ENCODE results near the gene LOXL3. TPM values are rescaled to one million over a fixed set of nuclear protein-coding genes. Genes with fewer than 3 reads are reported as not detected.
A peak's percentile ranks its signal among the peaks of the same experiment; 100 is the strongest.

Gene LOXL3
- total RNA-seq, 1 experiment from 2014 or later: 4.1 TPM

DNA sequence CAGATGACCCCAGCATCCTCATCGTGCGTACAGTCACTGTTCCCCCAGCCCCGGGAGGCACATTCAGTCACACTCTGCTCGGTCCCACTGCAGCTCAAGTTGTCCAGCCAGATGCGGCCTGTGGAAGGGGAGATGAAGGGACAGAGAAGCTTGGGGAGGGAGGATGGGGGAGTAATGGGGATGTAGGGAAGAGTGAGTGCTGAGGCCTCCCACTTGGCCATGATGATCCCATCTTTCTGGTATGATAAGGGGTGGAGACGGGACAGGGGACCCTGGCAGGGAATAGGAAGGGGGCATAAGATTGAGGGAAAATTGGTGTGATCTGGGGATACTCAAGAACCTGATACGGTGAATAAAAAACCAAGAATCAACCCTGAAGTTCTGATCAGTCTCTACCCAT is 3.5 kb downstream of the LOXL3 start:
- CTCF ChIA-PET: no interaction called here
- POLR2A ChIA-PET: no interaction called here
- peaks cover 14 to 44% of the 10 kb centered on the region in 2 experiments; a peak in 3 of 4 replicates for H3K4me1 ChIP-seq (ENCODE audit: control insufficient read depth in 1 of 2, insufficient read depth in 2 of 2, low read length in 2 of 2)

DNA sequence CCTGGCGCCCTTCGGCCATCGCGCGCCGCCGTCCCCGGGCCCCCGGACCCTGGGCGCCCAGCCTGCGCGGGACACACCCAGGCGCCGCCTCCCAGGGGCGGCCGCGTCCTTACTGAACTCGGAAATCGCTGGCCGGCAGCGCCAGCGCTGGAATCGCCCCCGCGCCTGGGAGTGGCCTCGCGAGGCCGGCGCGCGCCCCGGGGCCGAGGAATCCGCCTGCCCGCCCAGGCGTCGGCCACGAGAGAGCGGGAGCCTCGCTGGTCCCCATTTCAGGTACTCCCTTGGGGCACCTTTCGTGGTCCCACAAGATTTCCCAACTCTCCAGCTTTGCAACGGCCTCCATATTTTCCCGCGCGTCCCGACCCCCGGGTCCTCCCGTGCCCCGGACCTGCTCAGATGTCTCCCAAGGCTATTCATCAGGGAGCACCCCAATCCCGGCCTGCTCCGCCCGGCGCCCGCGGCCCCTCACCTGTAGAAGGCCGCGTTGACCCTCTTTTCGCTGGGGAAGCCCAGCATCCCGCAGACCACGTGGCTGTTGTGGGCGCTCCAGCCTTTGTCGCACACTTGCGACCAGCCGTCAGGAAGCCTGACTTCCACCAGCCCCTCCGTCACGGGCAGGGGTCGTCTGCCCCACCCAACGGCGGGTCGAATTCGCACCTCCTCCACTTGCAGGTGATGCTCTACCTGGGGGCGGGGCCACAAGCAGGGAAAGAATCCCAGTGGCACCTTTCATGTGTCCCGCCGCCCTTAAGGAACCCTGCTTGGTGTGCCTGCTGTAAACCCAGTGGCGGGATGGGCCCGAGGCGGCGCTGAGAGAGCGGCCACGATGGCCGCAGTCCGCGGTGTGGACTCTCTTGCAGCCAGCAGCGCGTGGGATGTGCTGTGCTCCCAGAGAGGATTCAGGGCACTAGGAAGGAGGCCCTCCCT is 4.6 kb downstream of the LOXL3 start:
- Histone ChIP-seq H2AFZ (ENCODE audit: low read depth, low read length, poor library complexity, severe bottlenecking) (no peak overlapping the region), H3K79me2 (ENCODE audit: insufficient read depth, low read length) (peaks cover 16% of the 10 kb centered on the region; the same call in 1 of the 2 replicates), H3K9me2 (ENCODE audit: insufficient read depth) (no peaks in the 10 kb centered on the region), H3K4me1 (ENCODE audit: control insufficient read depth in 1 of 2, insufficient read depth in 2 of 2, low read length in 2 of 2) (peaks cover 14 to 39% of the 10 kb centered on the region in 2 experiments; a peak in 3 of 4 replicates), H4K20me1 (ENCODE audit: insufficient read depth) (no peaks in the 10 kb centered on the region), H3K27me3 (ENCODE audit: insufficient read depth, low read length) (no peaks in the 10 kb centered on the region), H3K27ac (ENCODE audit: low read depth, low read length) (peak overlapping the region; percentile 90), H3K9me3 (ENCODE audit: control insufficient read depth in 1 of 2, insufficient read depth in 1 of 2, low read depth in 1 of 2, low read length in 2 of 2) (no peaks in the 10 kb centered on the region), H3K9ac (ENCODE audit: low read length) (peak overlapping the region; percentile 88), H3K4me3 (replicated peaks in 1 of 2; ENCODE audit: low read depth in 1 of 2, low read length in 2 of 2) (peak overlapping the region; percentile 74 to 75), H3K4me2 (ENCODE audit: low read length) (peak overlapping the region; percentile 87), H3K36me3 (ENCODE audit: control insufficient read depth in 1 of 2, insufficient read depth in 2 of 2, low read length in 2 of 2) (no peaks in the 10 kb centered on the region)
- ATAC-seq (peak; percentile 80), DNase-seq (ENCODE audit: low read depth, low spot score) (no peak)
- BruUV-seq (replicated peaks): TSS peak; percentile 65
- intact Hi-C loops (cut with micrococcal nuclease): no loop called here
- CTCF ChIA-PET: no interaction called here
- RAD21 ChIA-PET (ENCODE audit: low non-redundant PET in 1 of 2, low total read pairs in 2 of 2, uncharacterized antibody in 2 of 2, unreplicated experiment in 2 of 2): no interaction called here
- POLR2A ChIA-PET: no interaction called here
- TF ChIP-seq, protein P1, sequence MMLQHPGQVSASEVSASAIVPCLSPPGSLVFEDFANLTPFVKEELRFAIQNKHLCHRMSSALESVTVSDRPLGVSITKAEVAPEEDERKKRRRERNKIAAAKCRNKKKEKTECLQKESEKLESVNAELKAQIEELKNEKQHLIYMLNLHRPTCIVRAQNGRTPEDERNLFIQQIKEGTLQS (IDR thresholded peaks at IDR 0.05): no peak
- TF ChIP-seq TCF7L2 (IDR thresholded peaks at IDR 0.05; ENCODE audit: borderline replicate concordance, extremely low read depth, insufficient read depth, insufficient read length) (peak; percentile 90), ELF1 (IDR thresholded peaks at IDR 0.05; ENCODE audit: borderline replicate concordance, low read depth) (no peak), EZH2phosphoT487 (IDR thresholded peaks at IDR 0.05; ENCODE audit: borderline replicate concordance) (no peak), ZNF274 (IDR thresholded peaks at IDR 0.05; ENCODE audit: low read depth, low read length) (no peak), EZH2 (IDR thresholded peaks at IDR 0.05) (no peak), JUND (IDR thresholded peaks at IDR 0.05) (no peak), CBX3 (IDR thresholded peaks at IDR 0.05; ENCODE audit: low read depth) (no peak)
- TF ChIP-seq, protein P2, sequence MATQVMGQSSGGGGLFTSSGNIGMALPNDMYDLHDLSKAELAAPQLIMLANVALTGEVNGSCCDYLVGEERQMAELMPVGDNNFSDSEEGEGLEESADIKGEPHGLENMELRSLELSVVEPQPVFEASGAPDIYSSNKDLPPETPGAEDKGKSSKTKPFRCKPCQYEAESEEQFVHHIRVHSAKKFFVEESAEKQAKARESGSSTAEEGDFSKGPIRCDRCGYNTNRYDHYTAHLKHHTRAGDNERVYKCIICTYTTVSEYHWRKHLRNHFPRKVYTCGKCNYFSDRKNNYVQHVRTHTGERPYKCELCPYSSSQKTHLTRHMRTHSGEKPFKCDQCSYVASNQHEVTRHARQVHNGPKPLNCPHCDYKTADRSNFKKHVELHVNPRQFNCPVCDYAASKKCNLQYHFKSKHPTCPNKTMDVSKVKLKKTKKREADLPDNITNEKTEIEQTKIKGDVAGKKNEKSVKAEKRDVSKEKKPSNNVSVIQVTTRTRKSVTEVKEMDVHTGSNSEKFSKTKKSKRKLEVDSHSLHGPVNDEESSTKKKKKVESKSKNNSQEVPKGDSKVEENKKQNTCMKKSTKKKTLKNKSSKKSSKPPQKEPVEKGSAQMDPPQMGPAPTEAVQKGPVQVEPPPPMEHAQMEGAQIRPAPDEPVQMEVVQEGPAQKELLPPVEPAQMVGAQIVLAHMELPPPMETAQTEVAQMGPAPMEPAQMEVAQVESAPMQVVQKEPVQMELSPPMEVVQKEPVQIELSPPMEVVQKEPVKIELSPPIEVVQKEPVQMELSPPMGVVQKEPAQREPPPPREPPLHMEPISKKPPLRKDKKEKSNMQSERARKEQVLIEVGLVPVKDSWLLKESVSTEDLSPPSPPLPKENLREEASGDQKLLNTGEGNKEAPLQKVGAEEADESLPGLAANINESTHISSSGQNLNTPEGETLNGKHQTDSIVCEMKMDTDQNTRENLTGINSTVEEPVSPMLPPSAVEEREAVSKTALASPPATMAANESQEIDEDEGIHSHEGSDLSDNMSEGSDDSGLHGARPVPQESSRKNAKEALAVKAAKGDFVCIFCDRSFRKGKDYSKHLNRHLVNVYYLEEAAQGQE (IDR thresholded peaks at IDR 0.05; ENCODE audit: low read depth): no peak
- TF ChIP-seq, protein P3, sequence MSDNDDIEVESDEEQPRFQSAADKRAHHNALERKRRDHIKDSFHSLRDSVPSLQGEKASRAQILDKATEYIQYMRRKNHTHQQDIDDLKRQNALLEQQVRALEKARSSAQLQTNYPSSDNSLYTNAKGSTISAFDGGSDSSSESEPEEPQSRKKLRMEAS (IDR thresholded peaks at IDR 0.05): no peak
- TF ChIP-seq, protein P4, sequence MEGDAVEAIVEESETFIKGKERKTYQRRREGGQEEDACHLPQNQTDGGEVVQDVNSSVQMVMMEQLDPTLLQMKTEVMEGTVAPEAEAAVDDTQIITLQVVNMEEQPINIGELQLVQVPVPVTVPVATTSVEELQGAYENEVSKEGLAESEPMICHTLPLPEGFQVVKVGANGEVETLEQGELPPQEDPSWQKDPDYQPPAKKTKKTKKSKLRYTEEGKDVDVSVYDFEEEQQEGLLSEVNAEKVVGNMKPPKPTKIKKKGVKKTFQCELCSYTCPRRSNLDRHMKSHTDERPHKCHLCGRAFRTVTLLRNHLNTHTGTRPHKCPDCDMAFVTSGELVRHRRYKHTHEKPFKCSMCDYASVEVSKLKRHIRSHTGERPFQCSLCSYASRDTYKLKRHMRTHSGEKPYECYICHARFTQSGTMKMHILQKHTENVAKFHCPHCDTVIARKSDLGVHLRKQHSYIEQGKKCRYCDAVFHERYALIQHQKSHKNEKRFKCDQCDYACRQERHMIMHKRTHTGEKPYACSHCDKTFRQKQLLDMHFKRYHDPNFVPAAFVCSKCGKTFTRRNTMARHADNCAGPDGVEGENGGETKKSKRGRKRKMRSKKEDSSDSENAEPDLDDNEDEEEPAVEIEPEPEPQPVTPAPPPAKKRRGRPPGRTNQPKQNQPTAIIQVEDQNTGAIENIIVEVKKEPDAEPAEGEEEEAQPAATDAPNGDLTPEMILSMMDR (IDR thresholded peaks at IDR 0.05 in 2 of 3, conservative IDR thresholded peaks at IDR 0.05 in 1 of 3; ENCODE audit: borderline replicate concordance in 1 of 3, insufficient read depth in 1 of 3, low read depth in 2 of 3, low read length in 2 of 3): no peak

More for the DNA sequence above, 3.5 kb downstream of the LOXL3 start:
- no TSS peak for BruUV-seq (replicated peaks)
- Histone ChIP-seq H4K20me1 (ENCODE audit: insufficient read depth) (no peaks in the 10 kb centered on the region), H3K9me3 (ENCODE audit: control insufficient read depth in 1 of 2, insufficient read depth in 1 of 2, low read depth in 1 of 2, low read length in 2 of 2) (no peaks in the 10 kb centered on the region), H3K27ac (ENCODE audit: low read depth, low read length) (peak overlapping the region; percentile 90; the same call in 1 of the 2 replicates), H3K36me3 (ENCODE audit: control insufficient read depth in 1 of 2, insufficient read depth in 2 of 2, low read length in 2 of 2) (no peaks in the 10 kb centered on the region), H2AFZ (ENCODE audit: low read depth, low read length, poor library complexity, severe bottlenecking) (no peak overlapping the region), H3K9me2 (ENCODE audit: insufficient read depth) (no peaks in the 10 kb centered on the region), H3K4me3 (replicated peaks in 1 of 2; ENCODE audit: low read depth in 1 of 2, low read length in 2 of 2) (peak overlapping the region; percentile 74 to 75), H3K27me3 (ENCODE audit: insufficient read depth, low read length) (no peaks in the 10 kb centered on the region), H3K79me2 (ENCODE audit: insufficient read depth, low read length) (peaks cover 20% of the 10 kb centered on the region; the same call in 1 of the 2 replicates), H3K4me2 (ENCODE audit: low read length) (peak overlapping the region; percentile 87), H3K9ac (ENCODE audit: low read length) (peak overlapping the region; percentile 88)
- RAD21 ChIA-PET (ENCODE audit: low non-redundant PET in 1 of 2, low total read pairs in 2 of 2, uncharacterized antibody in 2 of 2, unreplicated experiment in 2 of 2): no interaction called here
- DNase-seq (ENCODE audit: low read depth, low spot score): no peak
- intact Hi-C loops (cut with micrococcal nuclease): no loop called here
- ATAC-seq: no peak
- no peak for TF ChIP-seq TCF7L2 (IDR thresholded peaks at IDR 0.05; ENCODE audit: borderline replicate concordance, extremely low read depth, insufficient read depth, insufficient read length)
